Inflammatory macrophage (primary cell): ENCODE data around the gene RGS1.

Experiments used
- DNase-seq, 2 donors: peaks; one replicate each; pipeline ENCODE4 v3.0.0-alpha.2; 2020 to 2022

Gene RGS1

DNA sequence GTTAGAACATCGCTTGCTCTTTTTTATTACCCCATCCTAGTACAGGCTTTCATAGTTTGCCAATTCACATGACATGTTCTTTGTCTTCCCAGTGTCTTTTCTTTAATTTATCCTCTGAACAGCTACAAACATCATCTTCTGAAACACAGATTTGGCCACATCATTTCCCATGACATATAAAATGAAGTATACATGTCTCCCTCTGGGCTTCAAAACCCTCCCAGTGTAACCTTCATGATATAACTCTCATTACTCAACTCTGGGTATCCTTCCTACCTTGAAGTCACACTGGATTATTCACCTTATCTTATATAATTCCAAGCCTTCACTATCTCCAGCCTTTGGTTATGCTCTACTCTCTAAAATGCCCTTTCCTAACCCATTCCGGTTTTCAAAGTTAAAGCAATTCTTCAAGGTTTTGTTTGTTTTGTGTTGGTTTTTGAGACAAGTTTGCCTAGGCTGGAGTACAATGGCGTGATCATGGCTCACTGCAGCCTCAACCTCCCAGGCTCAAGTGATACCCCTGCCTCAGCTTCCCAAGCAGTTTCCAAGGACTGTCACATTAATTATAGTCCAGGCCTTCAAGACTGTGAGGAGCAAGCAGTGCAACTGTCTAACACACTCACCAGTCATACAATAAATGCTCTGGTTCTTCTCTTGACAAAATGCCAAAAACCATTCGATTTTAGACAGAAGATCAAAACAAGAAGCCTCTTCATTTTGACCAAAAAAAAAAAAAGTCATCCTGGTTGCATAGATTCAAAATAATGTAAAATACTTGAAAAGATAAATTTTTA, 5.8 kb downstream of the RGS1 start:
- no peak for DNase-seq

DNA sequence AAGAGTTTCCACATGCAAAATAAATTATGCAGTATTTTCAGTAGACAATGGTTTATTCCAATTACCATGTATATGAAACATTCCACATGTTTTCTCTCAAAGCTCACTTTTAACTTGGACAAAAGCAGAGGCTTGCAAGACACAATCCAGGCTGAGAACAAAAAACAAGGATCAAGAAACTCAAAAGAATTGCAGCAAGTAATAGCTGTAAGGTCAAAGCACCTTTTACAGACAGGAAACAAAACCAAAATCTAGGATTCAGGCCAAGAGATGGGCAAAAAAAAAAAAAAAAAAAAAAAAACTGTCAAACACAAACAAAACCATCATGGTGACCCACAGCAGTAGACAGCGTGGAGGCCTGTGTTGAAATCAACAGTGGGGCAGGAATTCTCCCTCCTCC, 9.3 kb downstream of the RGS1 start:
- no peak for DNase-seq

DNA sequence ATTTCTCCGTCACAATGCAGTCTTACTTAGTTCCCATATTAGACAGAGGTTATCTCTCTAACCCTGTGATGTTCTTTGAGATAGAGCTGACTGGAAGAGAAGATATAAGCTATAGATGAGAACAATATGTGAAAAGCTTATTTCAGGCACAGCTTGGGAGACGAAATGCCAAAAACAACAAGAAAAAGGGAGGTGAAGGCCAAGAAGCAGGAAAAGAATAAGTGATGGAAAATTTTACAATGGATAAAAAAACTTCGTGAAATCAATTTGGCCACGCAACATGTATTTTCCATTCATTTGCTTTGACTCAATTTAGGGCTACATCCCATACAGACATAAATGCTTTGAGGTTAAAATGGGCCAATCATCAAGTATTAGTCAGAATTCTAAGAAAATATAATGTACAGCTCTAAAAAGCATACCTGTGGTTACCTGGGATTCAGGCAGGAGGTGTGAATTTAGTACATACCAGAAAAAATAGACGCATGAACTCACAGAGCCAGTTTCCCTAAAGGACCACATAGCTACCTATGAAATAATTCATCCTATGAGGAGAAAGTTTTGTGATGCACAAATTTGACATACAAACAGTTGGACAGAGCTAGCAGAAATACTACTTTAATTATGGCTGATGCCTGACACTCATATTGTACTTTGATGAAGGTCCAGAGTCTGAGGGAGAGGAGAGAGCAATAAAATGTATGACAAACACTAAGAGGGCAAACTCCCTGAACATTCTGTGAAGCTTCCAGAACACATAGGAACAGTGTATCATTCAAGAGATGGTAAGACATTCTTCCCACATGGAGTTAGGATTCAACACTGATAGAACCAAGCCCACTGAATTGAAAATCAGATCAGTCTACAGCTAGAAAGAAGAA, 12.1 kb downstream of the RGS1 start:
- no peak for DNase-seq

DNA sequence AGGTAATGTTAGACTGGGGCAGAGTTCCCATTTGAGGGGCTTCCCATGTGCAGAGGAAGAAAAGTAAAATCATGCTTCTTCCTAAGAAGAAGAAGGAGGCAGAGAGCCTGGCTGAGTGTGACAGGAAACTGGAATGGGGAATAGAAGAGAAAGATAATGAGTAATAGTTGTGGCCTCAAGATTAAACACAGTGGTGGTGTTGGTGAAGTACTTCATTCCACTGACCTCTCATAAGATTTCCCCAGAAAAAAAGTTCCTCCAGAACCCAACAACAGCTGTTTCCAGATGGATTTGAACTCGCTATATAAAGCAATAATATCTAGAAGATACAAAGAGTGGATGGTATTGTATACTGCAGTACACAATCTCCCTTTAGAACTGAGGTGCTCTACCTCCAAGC, 13.0 kb downstream of the RGS1 start:
- no peak for DNase-seq

DNA sequence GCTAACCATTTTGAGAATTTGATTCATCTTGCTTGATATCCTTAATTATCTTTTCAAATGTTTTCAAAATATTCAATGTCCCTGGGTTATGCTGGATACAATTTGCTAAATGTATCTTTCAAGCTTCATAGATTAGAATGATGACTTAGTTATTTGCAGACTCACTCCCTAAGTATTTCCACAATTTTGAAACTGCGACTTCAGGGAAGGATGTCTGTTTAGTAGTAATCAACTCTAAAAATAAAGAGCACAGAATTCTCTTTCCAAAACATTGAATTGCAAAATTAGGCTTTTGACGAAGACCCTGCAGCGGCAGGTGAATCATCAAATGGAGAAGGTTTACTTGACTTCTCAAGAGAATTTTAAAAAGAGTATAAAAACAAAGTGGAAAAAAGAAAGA, 14.2 kb downstream of the RGS1 start:
- no peak for DNase-seq

DNA sequence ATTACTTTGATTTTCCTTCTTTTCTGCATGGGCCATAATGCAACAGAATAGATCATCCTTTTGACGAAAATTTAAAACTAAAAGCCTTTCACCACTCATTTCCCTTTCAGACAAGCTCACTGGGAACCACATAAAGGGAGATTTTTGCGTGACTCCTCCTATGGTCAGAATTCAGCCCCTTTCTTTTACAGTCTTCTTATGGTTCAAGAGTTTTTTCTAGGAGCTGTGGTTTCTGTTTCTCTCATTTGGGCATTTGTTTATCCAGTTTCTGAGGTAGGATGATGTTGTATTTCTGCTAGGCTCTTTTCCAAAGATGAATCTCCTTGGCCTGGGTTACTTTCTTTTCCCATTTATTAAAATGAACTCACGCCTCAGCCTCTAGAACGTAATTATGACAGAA, 16.9 kb downstream of the RGS1 start:
- no peak for DNase-seq

DNA sequence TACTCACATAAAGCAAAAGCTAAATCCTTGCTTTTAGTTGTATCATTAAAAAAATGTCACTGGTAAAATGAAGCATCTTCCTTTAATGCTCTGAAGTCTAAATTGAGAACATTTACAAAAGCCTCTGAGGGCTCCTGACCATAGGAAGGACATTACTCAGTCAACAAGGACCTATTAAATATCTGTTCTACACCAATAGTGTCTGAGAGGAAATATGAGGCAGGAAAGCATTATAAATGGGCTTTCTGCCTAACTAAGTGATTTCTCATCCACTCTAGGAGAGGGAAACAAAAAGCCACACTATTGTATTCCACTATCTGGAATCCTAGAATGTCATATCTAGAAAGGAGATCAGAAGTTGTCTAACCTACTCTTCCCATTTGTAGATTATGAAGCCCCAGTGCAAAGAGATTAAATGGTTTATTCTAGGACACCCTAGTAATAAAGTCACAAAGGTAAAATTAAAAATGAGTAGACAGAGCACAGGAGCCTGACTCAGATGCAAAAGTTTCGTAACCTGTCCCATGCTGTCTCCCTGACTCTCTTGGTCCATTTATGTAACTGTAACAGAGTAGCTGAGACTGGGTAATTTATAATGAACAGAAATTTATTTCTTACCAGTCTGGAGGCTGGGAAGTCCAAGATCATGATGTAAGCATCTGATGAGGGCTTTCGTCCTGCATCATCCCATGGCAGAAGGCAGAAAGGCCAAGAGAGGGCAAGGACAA, 17.6 kb downstream of the RGS1 start:
- peak; percentile 31 to 53 for DNase-seq

DNA sequence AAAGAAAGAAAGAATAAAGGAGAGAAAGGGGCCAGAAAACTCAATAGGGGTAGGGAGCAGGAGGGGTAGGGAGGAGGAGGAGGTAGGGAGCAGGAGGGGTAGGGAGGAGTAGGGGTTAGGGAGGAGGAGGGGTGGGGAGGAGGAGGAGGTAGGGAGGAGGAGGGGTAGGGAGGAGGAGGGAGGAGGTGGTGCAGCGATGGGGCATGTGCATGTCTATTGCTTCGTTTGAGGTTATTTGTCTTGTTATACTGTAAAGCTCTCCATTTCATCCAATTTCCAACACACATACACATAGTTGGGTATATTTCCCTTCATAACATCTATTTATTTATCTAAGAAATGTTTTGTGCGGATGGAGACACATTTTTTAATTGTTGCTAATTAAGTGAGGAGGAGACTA, 19.7 kb downstream of the RGS1 start:
- DNase-seq: no peak

DNA sequence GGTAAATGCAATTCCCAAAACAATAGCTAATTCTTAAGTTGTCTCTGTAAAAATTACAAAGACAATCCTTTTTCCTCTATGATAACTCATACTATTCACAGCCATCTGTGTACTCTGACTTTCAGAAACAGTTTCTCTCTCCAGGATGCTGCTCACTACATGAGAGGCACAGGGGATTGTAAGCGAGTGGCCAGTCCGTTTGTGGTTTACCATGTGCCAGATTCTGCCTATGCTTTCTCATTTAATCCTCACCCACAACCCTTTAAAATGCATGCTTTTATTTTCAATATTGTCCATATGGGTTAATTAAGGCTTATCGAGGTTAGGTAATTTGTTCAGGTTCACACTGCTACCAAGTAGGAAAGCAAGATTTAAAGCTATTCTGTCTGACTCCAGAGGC, 23.0 kb downstream of the RGS1 start:
- DNase-seq: no peak

DNA sequence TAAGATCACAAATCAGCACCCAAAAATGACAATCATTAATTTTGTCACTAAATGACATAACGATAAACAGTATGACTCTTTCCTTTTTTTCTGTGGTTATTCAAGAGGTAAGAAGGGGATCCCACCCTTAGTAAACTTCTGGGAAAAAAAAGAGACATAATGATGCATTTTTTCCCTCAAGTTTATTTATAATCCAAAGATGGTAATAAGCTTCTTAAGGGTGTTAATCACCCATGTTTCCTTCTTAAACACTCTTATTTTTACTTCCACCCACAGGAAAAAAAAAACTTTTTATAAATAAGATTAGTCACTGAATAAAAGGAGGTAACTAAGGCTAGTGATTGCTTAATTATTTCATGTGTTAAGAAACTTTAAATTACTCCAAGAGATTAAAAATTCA, 24.7 kb downstream of the RGS1 start:
- peak in 1 of 2 donors; percentile 38 for DNase-seq

DNA sequence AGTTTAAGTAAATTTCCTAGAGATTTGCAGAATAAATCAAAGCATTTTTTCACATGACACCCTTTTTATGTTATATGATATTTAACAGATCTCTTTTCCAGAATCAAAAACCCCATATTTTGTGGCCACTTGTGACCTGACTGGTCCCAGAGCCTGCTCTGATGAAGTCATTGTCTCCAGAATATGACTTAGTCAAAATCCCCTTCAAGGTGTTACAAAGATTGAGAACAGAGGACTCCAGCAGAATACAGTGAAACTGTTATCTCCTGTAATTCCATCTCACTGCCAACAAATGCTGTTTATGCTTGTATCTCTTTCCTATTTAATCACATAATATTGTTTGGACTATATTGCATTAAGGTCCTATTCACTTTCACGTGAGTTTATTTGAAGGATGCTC, 25.6 kb downstream of the RGS1 start:
- DNase-seq: no peak

DNA sequence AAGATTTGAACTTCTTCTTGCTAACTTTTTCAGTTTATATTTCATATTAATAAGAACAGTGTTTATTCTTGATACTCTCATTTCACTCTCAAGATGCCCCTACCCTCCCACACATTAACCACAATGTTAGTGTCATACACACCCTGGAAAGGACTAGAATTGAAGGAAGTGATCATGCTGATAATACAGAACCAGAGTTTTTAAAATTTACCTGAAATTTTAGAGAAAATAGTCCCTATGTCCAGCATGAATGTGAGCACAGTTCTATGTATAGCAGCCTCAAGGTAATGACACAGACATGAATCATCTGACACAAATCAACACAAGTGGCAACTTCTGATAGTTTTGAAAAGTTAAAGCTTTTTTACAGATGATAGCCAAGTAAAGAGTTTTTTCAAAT, 26.0 kb downstream of the RGS1 start:
- peak; percentile 35 to 55 for DNase-seq

DNA sequence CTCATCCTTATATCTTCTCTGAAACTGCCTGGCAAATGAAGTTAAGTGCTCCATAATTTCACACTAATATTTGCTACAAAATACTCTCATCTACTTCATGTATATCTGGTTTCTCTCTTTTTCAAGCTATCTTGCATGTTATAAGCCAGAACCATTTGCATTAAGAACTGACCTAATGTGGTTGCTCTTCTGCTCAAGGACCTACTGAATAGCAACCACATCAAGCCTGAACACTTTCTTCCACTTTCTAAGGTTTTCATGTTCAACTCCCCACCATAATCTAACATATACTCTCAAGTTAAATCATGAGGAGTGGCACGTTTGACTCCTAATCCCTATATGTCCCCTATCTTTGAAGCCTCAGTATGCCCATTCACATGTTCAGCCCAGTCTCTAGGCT, 27.2 kb downstream of the RGS1 start:
- no peak for DNase-seq

DNA sequence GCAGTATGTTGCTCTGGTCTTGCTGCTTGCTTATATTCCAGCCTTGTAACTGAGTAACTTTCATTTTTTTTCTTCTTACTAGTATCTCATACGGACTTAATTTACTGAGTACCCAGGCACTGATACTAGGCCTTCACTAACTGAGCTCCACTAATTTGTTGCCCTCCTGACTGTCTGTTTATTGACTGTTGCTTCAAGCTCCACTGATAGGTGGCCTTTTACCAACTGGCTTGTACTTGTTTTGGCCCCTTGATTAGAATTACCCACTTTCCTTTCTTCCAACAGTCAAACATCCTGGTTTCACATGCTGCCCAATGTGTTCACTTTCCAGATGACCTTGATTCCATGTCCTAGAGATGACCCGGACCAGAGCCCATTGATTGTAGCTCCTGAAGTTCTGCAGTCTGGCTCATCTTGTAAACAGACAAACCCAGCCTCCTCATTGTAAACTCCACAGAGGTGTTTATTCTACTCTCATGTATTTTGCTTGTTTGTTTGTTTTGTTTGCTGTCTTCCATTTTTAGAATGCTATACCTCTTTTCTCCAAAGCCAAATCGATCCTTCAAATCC, 27.7 kb downstream of the RGS1 start:
- DNase-seq: no peak

DNA sequence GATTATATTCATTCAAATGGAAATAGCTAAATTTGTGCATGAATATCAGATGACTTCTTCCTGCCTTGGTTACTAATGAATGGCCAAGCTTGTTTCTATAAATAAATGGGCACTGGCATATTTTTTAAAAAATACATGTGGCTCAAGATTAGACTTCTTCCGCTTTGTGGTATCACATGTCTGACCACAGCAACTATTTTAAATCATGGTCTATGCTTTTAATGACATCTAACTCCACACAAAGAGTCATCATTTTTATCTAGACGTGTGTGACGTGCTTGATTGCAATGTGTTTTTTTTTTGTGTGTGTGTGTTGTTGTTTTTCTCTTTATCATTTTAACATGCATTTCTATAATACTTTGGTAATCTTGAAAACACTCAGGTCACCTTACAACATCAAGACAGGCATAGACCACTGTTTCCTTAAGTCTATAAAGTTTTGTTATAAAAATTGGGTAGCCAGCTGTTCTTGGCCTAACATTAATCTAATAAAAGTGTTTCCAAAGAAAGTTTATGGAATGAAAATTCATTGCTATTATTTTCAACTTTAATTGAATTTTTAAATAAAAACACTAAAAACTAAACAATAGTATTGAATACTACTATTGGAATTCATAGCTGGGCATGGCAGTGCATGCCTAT, 29.5 kb downstream of the RGS1 start:
- DNase-seq: peak; percentile 75 to 88

DNA sequence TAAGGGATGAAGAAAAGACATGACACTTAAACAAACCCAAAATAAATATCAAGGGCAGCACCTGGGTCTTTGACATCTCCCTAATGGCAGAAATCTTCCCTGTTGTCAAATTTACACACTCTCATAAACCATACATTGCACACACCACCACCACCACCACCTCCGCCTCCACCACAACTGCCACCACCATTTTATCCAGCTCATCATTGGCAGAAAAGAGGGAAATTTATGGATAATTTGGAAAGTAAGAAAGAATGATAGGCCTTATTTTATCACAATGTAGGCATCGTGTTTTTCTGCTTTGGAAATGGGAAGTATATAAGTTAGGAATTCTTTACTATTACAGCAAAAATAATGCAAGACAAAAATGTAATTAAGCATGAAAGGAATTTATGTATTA, 33.1 kb downstream of the RGS1 start:
- no peak for DNase-seq

DNA sequence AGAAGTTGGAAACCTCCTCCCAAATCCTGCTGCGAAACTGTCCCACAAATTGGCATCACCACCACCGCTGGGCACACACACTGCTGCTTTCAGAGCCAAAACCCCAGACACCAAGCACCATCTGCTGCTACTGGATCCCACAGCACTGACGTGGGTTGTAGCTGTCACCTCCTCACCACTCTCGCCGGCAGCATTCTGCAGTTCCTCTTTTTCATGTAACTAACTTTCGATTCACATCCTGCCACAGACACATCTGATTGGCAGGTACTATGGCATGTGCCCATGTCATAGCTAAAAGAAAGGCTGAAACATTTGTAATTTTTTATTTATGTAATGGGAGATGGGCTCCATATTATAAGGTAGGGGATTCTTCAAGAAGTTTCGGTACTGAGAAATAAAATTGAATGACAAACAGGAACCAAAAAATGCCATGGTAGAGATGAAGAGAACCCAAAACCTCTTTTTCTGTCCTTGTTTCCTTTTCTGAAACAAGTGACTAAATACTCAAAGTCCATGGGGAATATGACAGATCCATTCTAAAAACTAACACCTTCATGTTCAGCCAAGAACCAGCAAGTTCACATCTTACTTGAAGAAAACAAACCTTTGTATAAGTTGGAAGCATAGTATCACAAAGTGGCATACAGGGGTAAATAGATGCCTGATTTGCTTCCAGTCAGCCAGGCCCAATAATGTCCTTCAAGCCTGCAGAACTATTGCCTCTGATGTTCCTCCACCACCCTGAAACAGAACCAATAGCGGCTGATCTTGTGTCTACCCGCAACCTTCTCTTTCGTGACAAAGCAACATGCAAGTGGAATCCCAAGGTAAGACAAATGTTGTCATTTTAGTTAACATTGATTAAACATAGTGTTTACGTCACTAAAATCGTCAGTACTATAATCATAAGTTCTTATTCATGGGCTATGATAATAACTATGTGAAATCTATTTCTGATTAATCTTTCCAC, 33.8 kb downstream of the RGS1 start:
- peak; percentile 88 to 90 for DNase-seq

DNA sequence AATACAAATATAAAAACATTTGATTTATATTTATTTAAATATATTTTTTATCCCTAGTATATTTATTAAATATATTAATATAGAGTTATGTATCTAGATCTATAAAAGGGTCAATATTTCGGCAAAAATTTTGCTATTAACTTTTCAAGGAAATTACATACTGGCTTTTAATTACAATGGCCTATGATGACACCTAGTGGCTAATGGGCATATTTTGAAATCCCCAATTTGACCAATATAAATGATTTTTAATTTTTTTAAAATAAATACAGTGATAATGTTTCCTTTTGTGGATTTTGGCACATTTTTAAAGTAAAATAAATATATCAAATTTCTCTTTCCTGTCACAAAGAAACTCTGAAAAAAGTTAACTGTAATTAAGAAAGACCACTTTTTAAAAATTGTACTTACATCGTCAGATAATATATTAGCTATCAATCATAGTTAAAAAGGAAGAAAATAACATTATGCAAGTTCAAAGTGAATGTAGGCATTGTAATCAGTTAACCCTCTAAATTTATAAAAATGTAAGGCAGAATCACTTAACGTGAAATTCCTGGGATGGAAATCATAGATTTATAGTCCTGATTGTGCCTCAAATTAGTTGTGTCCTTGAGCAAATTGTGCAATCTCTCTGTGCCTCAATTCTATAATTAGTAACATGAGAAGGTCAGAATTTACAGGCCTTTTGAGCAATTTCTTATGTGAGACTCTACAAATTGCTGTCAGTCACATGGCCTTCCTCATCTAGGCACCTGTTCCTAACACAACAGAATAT, 34.7 kb downstream of the RGS1 start:
- DNase-seq: peak; percentile 41 to 53

DNA sequence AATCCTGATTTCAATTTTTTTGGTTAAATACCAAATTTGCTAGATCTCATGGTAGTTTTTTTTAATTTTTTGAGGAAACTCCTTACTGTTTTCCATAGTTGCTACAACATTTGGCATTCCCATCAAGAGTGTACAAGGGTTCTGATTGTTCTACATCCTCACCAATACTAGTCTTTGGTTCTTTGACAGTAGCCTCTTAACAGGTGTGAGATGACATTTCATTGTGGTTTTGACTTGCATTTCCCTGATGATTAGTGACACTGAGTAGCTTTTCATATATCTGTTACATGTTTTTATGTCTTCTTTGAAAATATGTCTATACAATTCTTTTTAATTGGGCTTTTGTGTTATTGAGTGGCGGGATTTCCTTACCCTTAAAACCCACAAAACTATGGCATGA, 39.5 kb downstream of the RGS1 start:
- no peak for DNase-seq

DNA sequence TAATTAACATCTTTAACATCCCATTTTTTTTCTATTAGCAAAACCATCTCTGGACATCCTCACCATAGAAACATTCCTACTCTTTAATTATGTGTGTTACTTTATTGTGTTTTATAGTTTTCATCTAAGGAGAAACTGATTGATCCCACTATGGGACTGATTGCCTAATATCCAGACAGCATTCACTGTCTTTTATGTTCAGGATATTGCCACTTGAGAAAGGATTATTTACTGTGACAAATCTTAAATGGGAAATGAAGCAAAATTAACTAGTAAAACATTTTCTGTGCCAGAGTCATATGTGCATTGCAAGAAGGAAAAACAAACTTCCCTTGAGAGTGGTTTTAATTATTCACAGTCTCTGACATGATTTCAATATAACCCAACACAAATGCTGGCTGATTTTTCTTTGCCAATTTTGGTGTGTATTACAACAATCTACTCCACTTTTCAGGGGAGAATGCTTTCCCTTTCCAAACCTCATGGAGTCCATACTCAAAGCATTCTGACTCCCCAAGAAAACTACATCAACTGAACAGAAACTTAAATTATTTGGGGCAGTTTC, 44.6 kb downstream of the RGS1 start:
- DNase-seq: no peak
